ENCODE results near the gene C18orf63. TPM values are rescaled to one million over a fixed set of nuclear protein-coding genes. Genes with fewer than 3 reads are reported as not detected.

C18orf63 gene
- polyA plus RNA-seq, 1 donor (not counting 4 experiments of a cell fraction or from before 2014, with no cell fraction given), result not detected

- TF ChIP-seq, protein P1, sequence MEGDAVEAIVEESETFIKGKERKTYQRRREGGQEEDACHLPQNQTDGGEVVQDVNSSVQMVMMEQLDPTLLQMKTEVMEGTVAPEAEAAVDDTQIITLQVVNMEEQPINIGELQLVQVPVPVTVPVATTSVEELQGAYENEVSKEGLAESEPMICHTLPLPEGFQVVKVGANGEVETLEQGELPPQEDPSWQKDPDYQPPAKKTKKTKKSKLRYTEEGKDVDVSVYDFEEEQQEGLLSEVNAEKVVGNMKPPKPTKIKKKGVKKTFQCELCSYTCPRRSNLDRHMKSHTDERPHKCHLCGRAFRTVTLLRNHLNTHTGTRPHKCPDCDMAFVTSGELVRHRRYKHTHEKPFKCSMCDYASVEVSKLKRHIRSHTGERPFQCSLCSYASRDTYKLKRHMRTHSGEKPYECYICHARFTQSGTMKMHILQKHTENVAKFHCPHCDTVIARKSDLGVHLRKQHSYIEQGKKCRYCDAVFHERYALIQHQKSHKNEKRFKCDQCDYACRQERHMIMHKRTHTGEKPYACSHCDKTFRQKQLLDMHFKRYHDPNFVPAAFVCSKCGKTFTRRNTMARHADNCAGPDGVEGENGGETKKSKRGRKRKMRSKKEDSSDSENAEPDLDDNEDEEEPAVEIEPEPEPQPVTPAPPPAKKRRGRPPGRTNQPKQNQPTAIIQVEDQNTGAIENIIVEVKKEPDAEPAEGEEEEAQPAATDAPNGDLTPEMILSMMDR (optimal IDR thresholded peaks at IDR 0.05 in 1 of 3, IDR thresholded peaks at IDR 0.05 in 1 of 3, conservative IDR thresholded peaks at IDR 0.05 in 1 of 3; ENCODE audit: extremely low read depth in 1 of 3, insufficient read depth in 2 of 3, low read length in 3 of 3), result no peak
- no peak for TF ChIP-seq EZH2 (IDR thresholded peaks at IDR 0.05; ENCODE audit: low read length)
- Histone ChIP-seq H3K36me3 (ENCODE audit: control insufficient read depth in 2 of 2, extremely low read depth in 1 of 2, insufficient read depth in 2 of 2, low read length in 2 of 2) (no peaks in the 10 kb centered on the region), H3K4me2 (ENCODE audit: control insufficient read depth, extremely low read depth, insufficient read depth, low read depth, low read length) (no peak overlapping the region), H3K27me3 (ENCODE audit: control insufficient read depth, extremely low read depth, insufficient read depth, low read length) (no peaks in the 10 kb centered on the region), H3K9ac (ENCODE audit: control insufficient read depth, extremely low read depth, insufficient read depth, low read length) (no peak overlapping the region), H3K79me2 (ENCODE audit: control insufficient read depth, insufficient read depth, low read length) (no peaks in the 10 kb centered on the region), H2AFZ (ENCODE audit: control insufficient read depth, low read length) (no peak overlapping the region), H4K20me1 (ENCODE audit: control insufficient read depth, extremely low read depth, insufficient read depth, low read length) (no peaks in the 10 kb centered on the region), H3K4me1 (ENCODE audit: control insufficient read depth, extremely low read depth, insufficient read depth, low read length) (no peaks in the 10 kb centered on the region), H3K9me1 (ENCODE audit: control insufficient read depth, extremely low read depth, insufficient read depth, low read length) (no peaks in the 10 kb centered on the region), H3K4me3 (ENCODE audit: control insufficient read depth in 2 of 3, extremely low read depth in 1 of 3, insufficient read depth in 2 of 3, low read depth in 1 of 3, low read length in 3 of 3) (no peak overlapping the region), H3K9me3 (ENCODE audit: control insufficient read depth, low read depth, low read length) (no peaks in the 10 kb centered on the region), H3K27ac (ENCODE audit: control insufficient read depth, insufficient read depth, low read length) (no peak overlapping the region)
- dilution Hi-C loops (cut with MboI; ENCODE audit: extremely low pct_ligation_motif_present, low sequenced_read_pairs), result no loop called here
- DNase-seq (ENCODE audit: low read depth, low spot score), result no peak
- no peak for FAIRE-seq
Measured at GRCh38 chr18:74278983-74279382, 36.7 kb upstream of the C18orf63 start.

GRCh38 chr18:74281011-74281979 lies 34.3 kb upstream of the C18orf63 start:
- H2AFZ ChIP-seq (ENCODE audit: control insufficient read depth, low read length), result no peak overlapping the region
- DNase-seq (ENCODE audit: low read depth, low spot score) (no peak), FAIRE-seq (no peak)
- H3K4me2 ChIP-seq (ENCODE audit: control insufficient read depth, extremely low read depth, insufficient read depth, low read depth, low read length), result no peak overlapping the region
- no peaks in the 10 kb centered on the region for H4K20me1 ChIP-seq (ENCODE audit: control insufficient read depth, extremely low read depth, insufficient read depth, low read length)
- H3K27me3 ChIP-seq (ENCODE audit: control insufficient read depth, extremely low read depth, insufficient read depth, low read length), result no peaks in the 10 kb centered on the region
- no peak overlapping the region for H3K4me3 ChIP-seq (ENCODE audit: control insufficient read depth in 2 of 3, extremely low read depth in 1 of 3, insufficient read depth in 2 of 3, low read depth in 1 of 3, low read length in 3 of 3)
- H3K9me3 ChIP-seq (ENCODE audit: control insufficient read depth, low read depth, low read length), result no peaks in the 10 kb centered on the region
- no peaks in the 10 kb centered on the region for H3K36me3 ChIP-seq (ENCODE audit: control insufficient read depth in 2 of 2, extremely low read depth in 1 of 2, insufficient read depth in 2 of 2, low read length in 2 of 2)
- H3K9ac ChIP-seq (ENCODE audit: control insufficient read depth, extremely low read depth, insufficient read depth, low read length), result no peak overlapping the region
- H3K27ac ChIP-seq (ENCODE audit: control insufficient read depth, insufficient read depth, low read length), result no peak overlapping the region
- H3K79me2 ChIP-seq (ENCODE audit: control insufficient read depth, insufficient read depth, low read length), result no peaks in the 10 kb centered on the region
- H3K9me1 ChIP-seq (ENCODE audit: control insufficient read depth, extremely low read depth, insufficient read depth, low read length), result no peaks in the 10 kb centered on the region
- no peaks in the 10 kb centered on the region for H3K4me1 ChIP-seq (ENCODE audit: control insufficient read depth, extremely low read depth, insufficient read depth, low read length)
- no peak for TF ChIP-seq EZH2 (IDR thresholded peaks at IDR 0.05; ENCODE audit: low read length)
- TF ChIP-seq, protein P1 (optimal IDR thresholded peaks at IDR 0.05 in 1 of 3, IDR thresholded peaks at IDR 0.05 in 1 of 3, conservative IDR thresholded peaks at IDR 0.05 in 1 of 3; ENCODE audit: extremely low read depth in 1 of 3, insufficient read depth in 2 of 3, low read length in 3 of 3), result no peak
- dilution Hi-C loops (cut with MboI; ENCODE audit: extremely low pct_ligation_motif_present, low sequenced_read_pairs), result no loop called here

Measured in keratinocyte (primary cell).